Natural killer cell (primary cell): ENCODE measurements around the gene SIGLEC8. TPM values are rescaled to one million over a fixed set of nuclear protein-coding genes. Genes with fewer than 3 reads are reported as not detected.

Source experiments
- ATAC-seq, 3 donors: fragments of 150-1000 bp in 2 of 3; fragments of 200-7000 bp in 1 of 3; cut with Tn5 transposase; 1 replicate in 1 of 3; 2 replicates in 2 of 3; pipeline ENCODE4 v1.10.0; 2021; ENCODE audit warnings: mild to moderate bottlenecking in 2 of 3, moderate library complexity in 2 of 3
- DNase-seq, 2 donors: peaks; one replicate each; pipeline versions ENCODE4 v3.0.0 to v3.0.0-alpha.2; 2013 to 2021; ENCODE audit warnings: mixed read lengths in 1 of 2
- H3K27ac ChIP-seq: one replicate; pipeline ENCODE4 v1.5.1; 2013; ENCODE audit warnings: mild to moderate bottlenecking, low read length
- H3K27me3 ChIP-seq: one replicate; pipeline ENCODE4 v1.6.1; 2013; ENCODE audit warnings: low read length; ENCODE audit not compliant: control insufficient read depth, insufficient read depth
- H3K36me3 ChIP-seq: one replicate; pipeline ENCODE4 v1.6.1; 2013; ENCODE audit warnings: low read length; ENCODE audit not compliant: control insufficient read depth, insufficient read depth
- H3K4me1 ChIP-seq: one replicate; pipeline ENCODE4 v1.6.1; 2013; ENCODE audit warnings: low read length; ENCODE audit not compliant: control insufficient read depth, insufficient read depth
- H3K4me3 ChIP-seq: one replicate; pipeline ENCODE4 v1.5.1; 2013; ENCODE audit warnings: low read length
- H3K9me3 ChIP-seq: one replicate; pipeline ENCODE4 v1.6.1; 2013; ENCODE audit warnings: low read length; ENCODE audit not compliant: control insufficient read depth, insufficient read depth
- H3K27ac Mint-ChIP-seq, 2 donors: one replicate each; pipeline ENCODE4 v1.8.0; 2022; ENCODE audit warnings: mild to moderate bottlenecking in 2 of 2, mixed read lengths in 2 of 2, moderate library complexity in 1 of 2
- H3K27me3 Mint-ChIP-seq, 2 donors: one replicate each; pipeline ENCODE4 v1.8.0; 2022; ENCODE audit warnings: low read depth in 2 of 2, mixed read lengths in 2 of 2
- H3K36me3 Mint-ChIP-seq: one replicate; pipeline ENCODE4 v1.8.0; 2022; ENCODE audit warnings: mixed read lengths
- H3K4me1 Mint-ChIP-seq, 2 donors: one replicate each; pipeline ENCODE4 v1.8.0; 2022; ENCODE audit warnings: mixed read lengths in 2 of 2
- H3K4me3 Mint-ChIP-seq: one replicate; pipeline ENCODE4 v1.8.0; 2022; ENCODE audit warnings: mild to moderate bottlenecking, moderate library complexity, mixed read lengths
- H3K9me3 Mint-ChIP-seq, 2 donors: one replicate each; pipeline ENCODE4 v1.8.0; 2022; ENCODE audit warnings: mixed read lengths in 2 of 2
- CTCF ChIP-seq: fragments of 200-600 bp; IDR thresholded peaks from one replicate; pipeline ENCODE4 v1.8.0; 2022; ENCODE audit warnings: antibody characterized with exemption
- WGBS: methylation state at CpG from one replicate; pipeline ENCODE4 v1.1.7; 2013; ENCODE audit warnings: missing lambda C conversion rate; ENCODE audit not compliant: insufficient coverage; 5-methylcytosine and 5-hydroxymethylcytosine counted together
- intact Hi-C: fragments of 100-400 bp; cut with micrococcal nuclease; formaldehyde crosslinking; loops from one replicate; pipeline ENCODE4 v1.14.2; 2022
- total RNA-seq, 4 donors: library from RNA; stranded (reverse); fragments of 120-200 nt in 1 of 4; gene quantifications; one replicate each; pipeline versions ENCODE4 v1.2.3 to v1.2.4, GENCODE V29; 2013 to 2022

The SIGLEC8 gene
- total RNA-seq, result not detected
- not detected for total RNA-seq (2013)

DNA sequence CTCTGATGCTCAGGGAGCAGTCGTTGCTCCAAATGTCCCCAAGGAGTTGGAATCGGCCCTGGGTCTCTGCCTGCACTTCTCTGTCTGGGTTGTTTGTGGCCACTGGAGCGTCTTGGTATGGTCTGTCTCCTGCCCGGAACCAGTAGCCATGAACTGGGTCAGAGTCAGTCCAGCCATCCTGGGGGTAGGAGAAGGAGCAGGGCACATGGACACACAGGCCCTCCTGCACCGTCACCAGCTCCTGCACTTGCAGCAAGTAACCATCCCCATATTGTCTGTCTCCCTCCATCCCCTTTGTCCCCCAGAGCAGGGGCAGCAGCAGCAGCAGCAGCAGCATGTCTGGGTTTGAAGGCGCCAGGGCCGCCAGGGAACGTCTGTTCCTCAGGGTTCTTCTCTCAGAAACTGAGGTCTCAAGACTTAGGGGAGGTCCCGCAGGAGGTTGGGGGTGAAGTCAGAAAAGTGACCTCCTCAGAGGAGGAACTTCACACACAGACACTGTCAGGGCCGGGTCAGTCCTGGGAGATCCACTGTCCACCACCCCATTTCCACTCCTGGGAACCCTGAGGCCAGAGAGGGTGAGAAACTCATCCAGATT is at the start of gene SIGLEC8:
SIGLEC8 (minus strand) TSS at position 404 of the 595 bp plus-strand sequence; CDS start at position 337, 67 bp downstream.
- H3K9me3 Mint-ChIP-seq, result no peaks in the 10 kb centered on the region
- 88% methylated on average over 10 of the region's 10 CpGs for WGBS
- TF ChIP-seq CTCF, result no peak
- H3K4me3 ChIP-seq, result no peak within 1 kb of the TSS
- intact Hi-C loops, result no loop called here
- no peak within 1 kb of the TSS for H3K27ac ChIP-seq
- no peak within 1 kb of the TSS for H3K4me3 Mint-ChIP-seq
- ATAC-seq (no peak), DNase-seq (no peak)
- H3K27ac Mint-ChIP-seq, result no peak within 1 kb of the TSS
- no peaks in the 10 kb centered on the region for H3K36me3 ChIP-seq
- no peaks in the 10 kb centered on the region for H3K9me3 ChIP-seq
- H3K27me3 Mint-ChIP-seq, result peaks cover 5 to 22% of the 10 kb centered on the region in 2 donors
- no peaks in the 10 kb centered on the region for H3K36me3 Mint-ChIP-seq
- H3K27me3 ChIP-seq, result peaks cover 15% of the 10 kb centered on the region
- peaks cover 31% of the 10 kb centered on the region for H3K4me1 ChIP-seq
- H3K4me1 Mint-ChIP-seq, result peaks cover 0 to 19% of the 10 kb centered on the region in 2 donors

GRCh38 chr19:51507640-51508058 is 49.4 kb upstream of the SIGLEC8 start:
- ATAC-seq (no peak), DNase-seq (no peak)
- TF ChIP-seq CTCF, result no peak
- Histone ChIP-seq H3K4me3 (no peak overlapping the region), H3K4me1 (peaks cover under 1% of the 10 kb centered on the region), H3K27me3 (no peaks in the 10 kb centered on the region), H3K9me3 (no peaks in the 10 kb centered on the region), H3K36me3 (no peaks in the 10 kb centered on the region), H3K27ac (no peak overlapping the region)
- Mint-ChIP-seq H3K4me1 (no peaks in the 10 kb centered on the region), H3K4me3 (no peak overlapping the region), H3K27ac (no peak overlapping the region), H3K27me3 (peaks cover 6% of the 10 kb centered on the region in 2 donors), H3K9me3 (no peaks in the 10 kb centered on the region), H3K36me3 (no peaks in the 10 kb centered on the region)
- 77% methylated on average over 5 of the region's 6 CpGs for WGBS
- intact Hi-C loops, result no loop called here

DNA sequence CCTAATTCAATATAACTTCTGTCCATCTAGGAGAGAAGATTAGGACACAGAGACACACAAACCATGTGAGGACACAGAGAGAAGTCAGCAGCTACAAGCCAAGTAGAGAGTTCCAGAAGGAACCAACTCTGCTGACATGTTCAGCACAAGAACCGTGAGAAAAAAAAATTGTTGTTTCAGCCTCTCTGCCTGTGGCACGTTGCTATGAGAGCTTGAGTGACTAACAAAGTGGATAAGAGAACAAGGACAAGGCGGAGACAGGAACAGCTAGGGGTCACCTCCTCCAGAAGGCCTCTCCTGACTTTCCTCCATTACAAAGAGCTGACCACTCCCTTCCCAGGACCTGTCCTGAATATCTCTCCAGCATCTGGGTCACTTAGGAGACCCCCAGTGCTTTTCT is 48.9 kb upstream of the SIGLEC8 start:
- Mint-ChIP-seq H3K4me1 (peaks cover 0 to 4% of the 10 kb centered on the region in 2 donors), H3K36me3 (no peaks in the 10 kb centered on the region), H3K27me3 (peaks cover 2 to 6% of the 10 kb centered on the region in 2 donors), H3K9me3 (no peaks in the 10 kb centered on the region), H3K27ac (no peak overlapping the region), H3K4me3 (no peak overlapping the region)
- Histone ChIP-seq H3K27me3 (no peaks in the 10 kb centered on the region), H3K4me1 (peaks cover 5% of the 10 kb centered on the region), H3K4me3 (no peak overlapping the region), H3K36me3 (no peaks in the 10 kb centered on the region), H3K27ac (no peak overlapping the region), H3K9me3 (no peaks in the 10 kb centered on the region)
- WGBS, result 77% methylated on average over 3 of the region's 3 CpGs
- intact Hi-C loops, result no loop called here
- TF ChIP-seq CTCF, result no peak
- DNase-seq (no peak), ATAC-seq (no peak)

- WGBS, result 64% methylated on average over 3 of the region's 3 CpGs
- H3K27ac ChIP-seq, result no peak overlapping the region
- Mint-ChIP-seq H3K27ac (no peak overlapping the region), H3K9me3 (no peaks in the 10 kb centered on the region), H3K4me3 (no peak overlapping the region), H3K36me3 (no peaks in the 10 kb centered on the region), H3K4me1 (peaks cover 7 to 15% of the 10 kb centered on the region in 2 donors), H3K27me3 (peaks cover 0 to 4% of the 10 kb centered on the region in 2 donors)
- TF ChIP-seq CTCF, result no peak
- no peaks in the 10 kb centered on the region for H3K36me3 ChIP-seq
- DNase-seq (no peak), ATAC-seq (no peak)
- H3K27me3 ChIP-seq, result no peaks in the 10 kb centered on the region
- peaks cover 17% of the 10 kb centered on the region for H3K4me1 ChIP-seq
- no peaks in the 10 kb centered on the region for H3K9me3 ChIP-seq
- H3K4me3 ChIP-seq, result no peak overlapping the region
- intact Hi-C loops, result no loop called here
Measured at GRCh38 chr19:51505904-51506303, 47.6 kb upstream of the SIGLEC8 start.
